Muscle of leg (tissue), 11 donors: ENCODE data around the gene PTH1R. TPM values are rescaled to one million over a fixed set of nuclear protein-coding genes. Genes with fewer than 3 reads are reported as not detected.

Source experiments
- DNase-seq: peaks from one replicate; pipeline ENCODE4 v3.0.0; 2013
- H3K27ac ChIP-seq: one replicate; pipeline ENCODE4 v1.5.1; 2013; ENCODE audit warnings: mild to moderate bottlenecking, low read length, control low read depth
- H3K27me3 ChIP-seq: one replicate; pipeline ENCODE4 v1.6.1; 2013; ENCODE audit warnings: low read length; ENCODE audit not compliant: control insufficient read depth, insufficient read depth
- H3K36me3 ChIP-seq: one replicate; pipeline ENCODE4 v1.6.1; 2013; ENCODE audit warnings: low read length; ENCODE audit not compliant: control insufficient read depth, insufficient read depth
- H3K4me1 ChIP-seq: one replicate; pipeline ENCODE4 v1.6.1; 2013; ENCODE audit warnings: low read length; ENCODE audit not compliant: control insufficient read depth, insufficient read depth
- H3K4me3 ChIP-seq: one replicate; pipeline ENCODE4 v1.5.1; 2013; ENCODE audit warnings: low read length, control low read depth
- H3K9me3 ChIP-seq: replicated peaks from 2 replicates; pipeline ENCODE4 v1.6.1; 2013; ENCODE audit warnings: low read depth, low read length; ENCODE audit not compliant: control insufficient read depth
- WGBS: methylation state at CpG from one replicate; pipeline ENCODE4 v1.1.5; 2013; ENCODE audit warnings: missing lambda C conversion rate; ENCODE audit not compliant: insufficient coverage; 5-methylcytosine and 5-hydroxymethylcytosine counted together
- polyA plus RNA-seq, 8 donors: library from polyadenylated mRNA; unstranded; fragments of 120-200 nt; gene quantifications; one replicate each; pipeline versions ENCODE4 v1.2.1 to v1.2.3, GENCODE V29; 2013; ENCODE audit warnings: inconsistent platforms in 1 of 8, low replicate concordance in 1 of 8; ENCODE audit not compliant: insufficient read length in 8 of 8, insufficient read depth in 1 of 8
- total RNA-seq: library from RNA; stranded (reverse); fragments of 120-200 nt; gene quantifications from one replicate; pipeline ENCODE4 v1.2.4, GENCODE V29; 2013

Gene PTH1R
- total and polyA plus RNA-seq, 9 donors: 7.1 to 26.8 (median 11.4) TPM

DNA sequence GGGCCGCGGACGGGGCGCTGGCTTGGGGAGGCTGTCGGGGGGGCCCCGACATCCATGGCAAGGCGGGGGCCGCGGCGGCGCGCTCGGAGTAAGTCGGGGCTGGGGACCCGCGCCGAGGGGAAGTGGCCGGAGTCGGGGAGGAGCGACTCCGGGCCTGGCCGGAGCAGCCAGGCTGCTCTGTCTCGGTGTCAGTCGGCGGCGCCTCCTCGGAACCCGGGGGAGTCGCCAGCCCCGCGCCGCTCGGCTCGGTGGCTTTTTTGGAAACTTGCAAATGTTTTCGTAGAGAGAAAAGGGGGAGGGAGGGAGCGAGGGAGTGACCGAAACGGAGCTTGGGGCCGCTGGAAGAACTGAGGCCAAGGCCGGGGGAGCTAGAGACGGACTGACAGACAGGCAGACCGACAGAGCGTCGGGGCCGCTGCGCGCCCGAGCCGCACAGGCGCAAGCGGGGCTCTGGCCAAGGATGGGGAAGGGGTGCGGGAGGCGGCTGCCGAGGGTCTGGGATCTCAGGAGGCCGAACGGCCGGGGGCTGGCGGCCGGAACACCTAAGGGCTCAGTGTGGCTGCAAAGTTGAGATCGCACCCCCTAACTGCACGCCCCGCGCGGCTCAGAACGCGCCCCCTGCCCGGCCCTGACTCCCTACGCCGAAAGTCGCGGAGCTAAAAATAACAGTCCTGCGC lies 5.0 kb downstream of the PTH1R start:
- H3K27me3 ChIP-seq: peaks cover 59% of the 10 kb centered on the region
- H3K4me3 ChIP-seq: peak overlapping the region; percentile 63
- peaks cover 37% of the 10 kb centered on the region for H3K4me1 ChIP-seq
- under 1% methylated on average over 59 of the region's 72 CpGs for WGBS
- no peaks in the 10 kb centered on the region for H3K36me3 ChIP-seq
- H3K9me3 ChIP-seq: no peaks in the 10 kb centered on the region
- DNase-seq: peak; percentile 81
- peak overlapping the region; percentile 77 for H3K27ac ChIP-seq

DNA sequence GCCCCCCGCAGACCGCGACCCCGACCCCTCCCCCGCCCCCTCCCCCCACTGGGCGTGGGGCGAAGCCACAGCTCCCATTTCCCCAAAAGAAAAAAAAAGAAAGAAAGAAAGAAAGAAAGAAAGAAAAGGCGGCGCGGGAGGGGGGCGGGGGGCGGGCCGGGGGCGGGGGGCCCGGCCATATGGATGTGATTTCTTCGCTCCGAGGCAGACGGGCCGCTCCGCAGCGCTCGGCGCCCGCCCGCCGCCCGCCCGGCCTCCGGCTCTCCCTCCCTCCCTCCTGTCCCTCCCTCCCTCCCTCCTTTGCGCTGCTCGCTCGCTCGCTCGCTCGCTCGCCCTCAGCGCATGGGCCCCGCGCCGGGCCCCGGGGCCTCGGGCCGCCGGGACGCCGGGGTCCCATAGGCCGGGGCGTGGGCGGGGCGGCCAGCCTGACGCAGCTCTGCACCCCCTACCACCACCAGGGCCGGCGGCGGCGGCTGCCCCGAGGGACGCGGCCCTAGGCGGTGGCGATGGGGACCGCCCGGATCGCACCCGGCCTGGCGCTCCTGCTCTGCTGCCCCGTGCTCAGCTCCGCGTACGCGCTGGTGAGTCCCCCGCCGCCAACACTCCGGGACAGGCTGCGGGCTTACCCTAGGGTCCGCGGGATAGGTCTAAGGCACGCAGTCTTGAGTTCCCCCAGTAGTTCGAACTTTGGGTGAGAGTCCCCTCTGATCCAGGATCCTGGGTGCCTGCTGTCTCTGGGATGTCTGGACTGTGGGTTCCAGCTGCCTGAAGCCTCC lies 5.7 kb downstream of the PTH1R start:
- Histone ChIP-seq H3K27ac (no peak overlapping the region), H3K9me3 (no peaks in the 10 kb centered on the region), H3K36me3 (no peaks in the 10 kb centered on the region), H3K4me1 (peaks cover 35% of the 10 kb centered on the region), H3K27me3 (peaks cover 60% of the 10 kb centered on the region), H3K4me3 (peak overlapping the region; percentile 63)
- DNase-seq: peak; percentile 80
- WGBS: under 1% methylated on average over 41 of the region's 78 CpGs

DNA sequence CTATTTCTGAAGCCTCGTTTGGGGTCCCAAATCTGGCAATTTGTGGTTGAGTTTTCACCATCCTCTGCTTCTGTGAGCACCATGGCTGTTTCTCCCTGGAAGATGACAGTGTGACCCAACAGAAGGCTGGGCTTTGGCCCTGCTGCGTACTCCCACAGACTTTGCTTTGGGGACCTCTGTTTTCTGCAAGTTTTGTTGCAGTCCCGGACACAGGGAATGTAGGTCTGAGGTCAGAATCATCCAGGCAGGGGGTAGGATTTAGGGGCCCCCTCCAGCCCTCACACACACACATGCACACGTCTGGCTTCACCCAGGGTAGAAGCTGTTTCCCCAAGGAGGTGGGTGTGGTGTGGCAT lies 6.3 kb downstream of the PTH1R start:
- H3K4me1 ChIP-seq: peaks cover 30% of the 10 kb centered on the region
- no peak for DNase-seq
- WGBS: no CpG with 5 or more reads among the region's 4 CpGs
- no peaks in the 10 kb centered on the region for H3K36me3 ChIP-seq
- H3K27me3 ChIP-seq: peaks cover 63% of the 10 kb centered on the region
- H3K27ac ChIP-seq: no peak overlapping the region
- H3K4me3 ChIP-seq: peak overlapping the region; percentile 34
- no peaks in the 10 kb centered on the region for H3K9me3 ChIP-seq

DNA sequence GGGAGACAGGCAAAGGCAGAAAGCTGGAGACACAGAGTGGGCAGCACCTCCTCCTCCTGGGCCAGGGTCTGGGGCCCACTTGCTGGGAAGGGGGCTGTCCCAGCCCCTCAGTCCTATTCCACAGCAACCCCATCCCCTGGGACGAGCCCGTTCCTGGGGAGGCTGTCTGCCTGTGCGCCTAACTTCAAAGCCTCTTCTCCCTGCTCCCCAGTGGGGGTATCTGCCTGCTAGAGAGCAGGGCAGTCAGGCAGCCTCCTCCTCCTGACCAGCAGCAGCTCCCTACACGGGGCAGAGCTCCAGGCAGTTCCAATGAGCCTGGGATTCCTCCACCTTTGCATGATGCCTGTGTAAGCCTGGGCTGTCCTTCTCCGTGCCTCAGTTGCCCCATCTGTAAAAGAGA lies 6.9 kb downstream of the PTH1R start:
- Histone ChIP-seq H3K27me3 (peaks cover 65% of the 10 kb centered on the region), H3K9me3 (no peaks in the 10 kb centered on the region), H3K4me3 (no peak overlapping the region), H3K4me1 (peaks cover 25% of the 10 kb centered on the region), H3K36me3 (no peaks in the 10 kb centered on the region), H3K27ac (no peak overlapping the region)
- no peak for DNase-seq
- WGBS: 40% methylated on average over 3 of the region's 5 CpGs

- no CpG with 5 or more reads among the region's 7 CpGs for WGBS
- Histone ChIP-seq H3K4me1 (peaks cover 28% of the 10 kb centered on the region), H3K27ac (no peak overlapping the region), H3K4me3 (no peak overlapping the region), H3K36me3 (no peaks in the 10 kb centered on the region), H3K27me3 (peaks cover 62% of the 10 kb centered on the region), H3K9me3 (no peaks in the 10 kb centered on the region)
- DNase-seq: no peak
Observed at GRCh38 chr3:46884929-46885328, 7.4 kb downstream of the PTH1R start.

DNA sequence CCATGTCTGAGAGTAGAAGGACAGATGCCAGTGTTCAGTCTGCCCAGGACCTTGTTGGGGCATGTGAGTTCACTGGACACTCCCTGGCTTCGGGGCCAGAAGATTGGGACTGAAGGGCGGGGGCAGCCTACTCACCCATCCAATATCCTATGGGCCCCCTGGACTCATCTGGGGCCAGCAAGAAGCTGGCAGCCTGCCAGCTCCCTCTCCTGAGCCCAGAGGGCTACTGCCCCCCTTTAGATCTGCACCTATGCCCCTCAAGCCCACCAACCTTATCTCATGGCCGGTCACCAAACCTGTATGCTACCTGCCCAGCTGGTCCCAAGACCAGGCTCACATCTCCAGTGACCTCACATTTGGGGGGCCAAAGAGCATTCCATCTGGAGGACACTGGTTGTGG lies 8.1 kb downstream of the PTH1R start:
- peaks cover 31% of the 10 kb centered on the region for H3K4me1 ChIP-seq
- no peak for DNase-seq
- no peaks in the 10 kb centered on the region for H3K36me3 ChIP-seq
- WGBS: 100% methylated on average over 1 of the region's 3 CpGs
- peaks cover 60% of the 10 kb centered on the region for H3K27me3 ChIP-seq
- no peak overlapping the region for H3K4me3 ChIP-seq
- H3K9me3 ChIP-seq: no peaks in the 10 kb centered on the region
- no peak overlapping the region for H3K27ac ChIP-seq

GRCh38 chr3:46887980-46888494 lies 10.5 kb downstream of the PTH1R start:
- Histone ChIP-seq H3K4me1 (peaks cover 31% of the 10 kb centered on the region), H3K4me3 (no peak overlapping the region), H3K9me3 (no peaks in the 10 kb centered on the region), H3K36me3 (no peaks in the 10 kb centered on the region), H3K27ac (no peak overlapping the region), H3K27me3 (peaks cover 63% of the 10 kb centered on the region)
- WGBS: 27% methylated on average over 3 of the region's 7 CpGs
- DNase-seq: no peak

DNA sequence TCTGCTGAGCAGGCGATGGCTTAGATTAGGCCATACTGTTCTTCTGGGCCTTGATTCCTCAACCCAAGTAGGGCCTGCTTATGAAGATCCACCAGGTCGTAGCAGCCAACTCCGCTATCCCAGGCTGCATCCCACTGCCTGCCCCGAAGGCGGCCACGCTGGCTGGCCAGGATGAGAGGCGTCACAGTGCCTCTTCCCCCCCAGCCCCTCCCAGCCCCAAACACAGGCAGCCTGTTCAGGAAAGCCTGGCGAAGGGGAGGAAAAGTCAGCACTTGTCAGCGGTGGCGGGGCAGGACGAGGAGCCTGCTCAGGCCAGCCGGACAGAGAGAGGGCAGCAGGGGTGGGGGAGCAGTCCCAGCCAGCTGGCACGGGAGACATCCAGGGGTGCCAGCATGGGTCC lies 11.2 kb downstream of the PTH1R start:
- H3K27ac ChIP-seq: no peak overlapping the region
- H3K36me3 ChIP-seq: no peaks in the 10 kb centered on the region
- DNase-seq: no peak
- peaks cover 65% of the 10 kb centered on the region for H3K27me3 ChIP-seq
- H3K4me3 ChIP-seq: no peak overlapping the region
- 52% methylated on average over 12 of the region's 13 CpGs for WGBS
- H3K4me1 ChIP-seq: peaks cover 31% of the 10 kb centered on the region
- no peaks in the 10 kb centered on the region for H3K9me3 ChIP-seq

GRCh38 chr3:46889381-46890110 lies 12.0 kb downstream of the PTH1R start:
- WGBS: no CpG with 5 or more reads among the region's 6 CpGs
- peak; percentile 30 for DNase-seq
- peaks cover 63% of the 10 kb centered on the region for H3K27me3 ChIP-seq
- no peak overlapping the region for H3K4me3 ChIP-seq
- H3K9me3 ChIP-seq: no peaks in the 10 kb centered on the region
- no peak overlapping the region for H3K27ac ChIP-seq
- no peaks in the 10 kb centered on the region for H3K36me3 ChIP-seq
- H3K4me1 ChIP-seq: peaks cover 24% of the 10 kb centered on the region

- no peak overlapping the region for H3K27ac ChIP-seq
- DNase-seq: no peak
- no peak overlapping the region for H3K4me3 ChIP-seq
- WGBS: no CpG with 5 or more reads among the region's 1 CpG
- H3K9me3 ChIP-seq: no peaks in the 10 kb centered on the region
- peaks cover 24% of the 10 kb centered on the region for H3K4me1 ChIP-seq
- peaks cover 58% of the 10 kb centered on the region for H3K27me3 ChIP-seq
- H3K36me3 ChIP-seq: no peaks in the 10 kb centered on the region
Observed at GRCh38 chr3:46890132-46890531, 12.6 kb downstream of the PTH1R start.
